K562 (cell line): Measurements from ENCODE around the gene TNIK. TPM values are rescaled to one million over a fixed set of nuclear protein-coding genes. Genes with fewer than 3 reads are reported as not detected.

ENCODE experiments used
- ARID1B ChIP-seq: fragments of 450-650 bp; IDR thresholded peaks from 2 replicates; pipeline ENCODE4 v1.6.1; 2016; ENCODE audit warnings: antibody characterized with exemption, mild to moderate bottlenecking, inconsistent platforms
- CAMTA2 ChIP-seq: fragments of 250-450 bp; sonication (Bioruptor Pico); conservative IDR thresholded peaks from 2 replicates; pipeline ENCODE4 v1.5.1; 2022
- CTBP1 ChIP-seq: fragments of 450-650 bp; IDR thresholded peaks from 2 replicates; pipeline ENCODE4 v1.6.1; 2016; ENCODE audit warnings: borderline replicate concordance
- HDAC2 ChIP-seq: fragments of 450-650 bp; IDR thresholded peaks from 2 replicates; pipeline ENCODE4 v1.6.1; 2016; ENCODE audit warnings: mild to moderate bottlenecking
- MGA ChIP-seq: fragments of 450-650 bp; IDR thresholded peaks from 2 replicates; pipeline ENCODE4 v1.6.1; 2016; ENCODE audit warnings: mild to moderate bottlenecking, moderate library complexity
- PKNOX1 ChIP-seq: fragments of 450-650 bp; IDR thresholded peaks from 2 replicates; pipeline ENCODE4 v1.6.1; 2016
- ZBTB33 ChIP-seq: sonication (generic); formaldehyde crosslinking; IDR thresholded peaks from 2 replicates; pipeline ENCODE4 v1.8.1; 2023; ENCODE audit warnings: mild to moderate bottlenecking, missing genetic modification reagents
- ZBTB5 ChIP-seq: fragments of 450-650 bp; IDR thresholded peaks from 2 replicates; pipeline ENCODE4 v1.6.1; 2017; ENCODE audit warnings: antibody characterized with exemption
- ZNF175 ChIP-seq: fragments of 200-800 bp; sonication (Bioruptor generic); IDR thresholded peaks from 2 replicates; pipeline ENCODE4 v1.6.1; 2016; ENCODE audit warnings: low read depth, mild to moderate bottlenecking, missing genetic modification characterization, missing compliant biosample characterization
- polyA plus RNA-seq, 8 experiments: library from polyadenylated mRNA; depleted of rRNA in 4 of 8; stranded (reverse) in 5 of 8; unstranded in 3 of 8; fragments of >200 nt; fragmentation: Nextera tagmentation in 2 of 8; fragmentation: Illumina TruSeq in 1 of 8; extraction: Ambion mirVana in 2 of 8; extraction: Trizol in 1 of 8; gene quantifications; 2 replicates each; pipeline versions ENCODE4 v1.2.1 to v1.2.3, GENCODE V29; 2011 to 2014; ENCODE audit warnings: inconsistent platforms in 1 of 8, missing spikeins in 1 of 8
- total RNA-seq, 7 experiments: library from RNA; depleted of rRNA in 6 of 7; stranded (reverse); fragments of >200 nt in 6 of 7; fragmentation: Illumina TruSeq in 2 of 7; extraction: Trizol in 2 of 7; gene quantifications; 2 replicates each; pipeline versions ENCODE4 v1.2.1 to v1.2.3, GENCODE V29; 2011 to 2021; ENCODE audit warnings: low replicate concordance in 1 of 7

TNIK gene
- total and polyA plus RNA-seq, 9 of the 15 experiments (the other 6 are each of a cell fraction or from before 2014, with no cell fraction given) = 6.6 to 39.0 (median 24.7) TPM

- peak; percentile 50; the same call in 1 of the 2 replicates for TF ChIP-seq MGA
- peak; percentile 39; the same call in 1 of the 2 replicates for TF ChIP-seq ZBTB33
- 0 out of 2 replicates have a peak, but pooled peaks have one; percentile 38 for TF ChIP-seq HDAC2
- no peak for TF ChIP-seq ZNF175 (CRISPR knock-in tag)
- TF ChIP-seq PKNOX1 = peak; percentile 64
- TF ChIP-seq CAMTA2 = no peak
- TF ChIP-seq CTBP1 = 0 out of 2 replicates have a peak, but pooled peaks have one; percentile 21
- TF ChIP-seq ZBTB5 = no peak
- peak; percentile 51; the same call in 1 of the 2 replicates for TF ChIP-seq ARID1B
These were observed 126.3 kb downstream of the TNIK start (continued) for GRCh38 chr3:171333784-171334464.
